ENCODE results near the gene POLR2A. TPM values are rescaled to one million over a fixed set of nuclear protein-coding genes. Genes with fewer than 3 reads are reported as not detected.
A peak's percentile ranks its signal among the peaks of the same experiment; 100 is the strongest.
"Not testable (repeated sequence)": the region's sequence is repeated elsewhere in the genome, so short reads cannot be mapped to it uniquely, and the experiment has no call there.

Gene POLR2A
- total RNA-seq, 2 donors from 2014 or later: 129 to 189 TPM

GRCh38 chr17:7471729-7472128 is 12.4 kb upstream of the POLR2A start:
- Mint-ChIP-seq H3K36me3 (ENCODE audit: low read depth) (peaks cover 9% of the 10 kb centered on the region), H3K9me3 (no peaks in the 10 kb centered on the region), H3K27ac (no peak overlapping the region), H3K27me3 (ENCODE audit: insufficient read depth) (no peaks in the 10 kb centered on the region), H3K4me1 (peaks cover 5% of the 10 kb centered on the region), H3K4me3 (no peak overlapping the region)
- H3K36me3 ChIP-seq (ENCODE audit: control insufficient read depth, insufficient read depth, low read length): peaks cover 7% of the 10 kb centered on the region
- no peaks in the 10 kb centered on the region for H3K27me3 ChIP-seq (ENCODE audit: control insufficient read depth, insufficient read depth, low read length, poor library complexity, severe bottlenecking)
- peaks cover 3% of the 10 kb centered on the region for H3K4me1 ChIP-seq (ENCODE audit: control insufficient read depth, insufficient read depth, low read length)
- no peak for DNase-seq
- H3K9me3 ChIP-seq (ENCODE audit: control insufficient read depth, low read length): no peaks in the 10 kb centered on the region
- 95 to 100% methylated on average over 2 of the region's 2 CpGs for WGBS, 2 experiments (ENCODE audit: insufficient coverage in 1 of 2, insufficient read length in 1 of 2)
- no peak overlapping the region for H3K4me3 ChIP-seq (ENCODE audit: low read length)
- H3K27ac ChIP-seq (ENCODE audit: low read depth, low read length): no peak overlapping the region
- TF ChIP-seq CTCF (conservative IDR thresholded peaks at IDR 0.05): no peak
- no peak overlapping the region for H3K9ac ChIP-seq (ENCODE audit: extremely low read depth, low read length, poor library complexity, severe bottlenecking)

- DNase-seq; H3K27ac ChIP-seq (ENCODE audit: low read depth, low read length); H3K4me3 Mint-ChIP-seq; H3K9ac ChIP-seq (ENCODE audit: extremely low read depth, low read length, poor library complexity, severe bottlenecking); H3K9me3 Mint-ChIP-seq; H3K27me3 Mint-ChIP-seq (ENCODE audit: insufficient read depth); H3K36me3 Mint-ChIP-seq (ENCODE audit: low read depth); H3K36me3 ChIP-seq (ENCODE audit: control insufficient read depth, insufficient read depth, low read length); H3K9me3 ChIP-seq (ENCODE audit: control insufficient read depth, low read length); H3K27me3 ChIP-seq (ENCODE audit: control insufficient read depth, insufficient read depth, low read length, poor library complexity, severe bottlenecking); H3K27ac Mint-ChIP-seq; H3K4me3 ChIP-seq (ENCODE audit: low read length): not testable (repeated sequence)
- H3K4me1 ChIP-seq (ENCODE audit: control insufficient read depth, insufficient read depth, low read length): peaks cover 13% of the 10 kb centered on the region
- WGBS, 2 experiments (ENCODE audit: insufficient coverage in 1 of 2, insufficient read length in 1 of 2): 89 to 93% methylated on average over 5 to 8 of the region's 8 CpGs
- peaks cover 19% of the 10 kb centered on the region for H3K4me1 Mint-ChIP-seq
Measured at GRCh38 chr17:7474767-7475166, 9.4 kb upstream of the POLR2A start.

GRCh38 chr17:7475764-7476422 is 8.3 kb upstream of the POLR2A start:
- H3K4me3 ChIP-seq (ENCODE audit: low read length): no peak overlapping the region
- peaks cover 4% of the 10 kb centered on the region for H3K36me3 Mint-ChIP-seq (ENCODE audit: low read depth)

More at GRCh38 chr17:7475764-7476422, 8.3 kb upstream of the POLR2A start:
- no peak overlapping the region for H3K9ac ChIP-seq (ENCODE audit: extremely low read depth, low read length, poor library complexity, severe bottlenecking)
- WGBS, 2 experiments (ENCODE audit: insufficient coverage in 1 of 2, insufficient read length in 1 of 2): 92 to 96% methylated on average over 12 to 15 of the region's 15 CpGs
- Mint-ChIP-seq H3K4me1 (peaks cover 24% of the 10 kb centered on the region), H3K27ac (peak overlapping the region; percentile 41), H3K4me3 (no peak overlapping the region), H3K27me3 (ENCODE audit: insufficient read depth) (no peaks in the 10 kb centered on the region), H3K9me3 (no peaks in the 10 kb centered on the region)
- peaks cover 15% of the 10 kb centered on the region for H3K4me1 ChIP-seq (ENCODE audit: control insufficient read depth, insufficient read depth, low read length)
- H3K27me3 ChIP-seq (ENCODE audit: control insufficient read depth, insufficient read depth, low read length, poor library complexity, severe bottlenecking): no peaks in the 10 kb centered on the region
- DNase-seq: no peak
- no peak overlapping the region for H3K27ac ChIP-seq (ENCODE audit: low read depth, low read length)
- TF ChIP-seq CTCF (conservative IDR thresholded peaks at IDR 0.05): no peak
- H3K36me3 ChIP-seq (ENCODE audit: control insufficient read depth, insufficient read depth, low read length): no peaks in the 10 kb centered on the region
- H3K9me3 ChIP-seq (ENCODE audit: control insufficient read depth, low read length): no peaks in the 10 kb centered on the region

All from endodermal cell (in vitro differentiated cells).